K562 (cell line): Measurements from ENCODE around the gene FBN1.

Experiments
- ETV1 ChIP-seq: fragments of 450-650 bp; conservative IDR thresholded peaks from 2 replicates; pipeline ENCODE4 v1.6.1; 2016; ENCODE audit warnings: missing genetic modification characterization, control low read depth, low read depth, missing compliant biosample characterization
- KAT2B ChIP-seq: IDR thresholded peaks from one replicate; pipeline ENCODE4 v1.6.1; 2012; ENCODE audit warnings: low read depth, mild to moderate bottlenecking, control low read depth, inconsistent platforms, low read length, moderate library complexity
- MAFK ChIP-seq: IDR thresholded peaks from 2 replicates; pipeline ENCODE4 v1.6.1; 2011; ENCODE audit warnings: low read length, improper control_type of control experiment
- SIX5 ChIP-seq, 2 experiments: IDR thresholded peaks; 2 replicates each; pipeline ENCODE4 v1.6.1; 2011; ENCODE audit warnings: low read length in 2 of 2, borderline replicate concordance in 1 of 2, low read depth in 1 of 2, mild to moderate bottlenecking in 1 of 2, moderate library complexity in 1 of 2; ENCODE audit not compliant: insufficient read depth in 1 of 2
- SMARCA4 ChIP-seq: fragments of 450-650 bp; IDR thresholded peaks from 2 replicates; pipeline ENCODE4 v1.6.1; 2016
- SREBF1 ChIP-seq: fragments of 150-350 bp; IDR thresholded peaks from 2 replicates; pipeline ENCODE4 v1.6.1; 2014; ENCODE audit warnings: antibody characterized with exemption, low read depth, low read length, borderline replicate concordance
- ZBTB17 ChIP-seq: fragments of 450-650 bp; formaldehyde crosslinking; IDR thresholded peaks from 2 replicates; pipeline ENCODE4 v1.4.0; 2020; ENCODE audit warnings: mild to moderate bottlenecking
- ZNF263 ChIP-seq: sonication (generic); formaldehyde crosslinking; IDR thresholded peaks from 2 replicates; pipeline ENCODE4 v1.8.0; 2022; ENCODE audit warnings: mild to moderate bottlenecking, missing genetic modification reagents, borderline replicate concordance
- TF ChIP-seq, protein P1 (sequence below), 3 experiments: IDR thresholded peaks in 2 of 3; conservative IDR thresholded peaks in 1 of 3; 2 replicates each; pipeline ENCODE4 v1.5.1; 2011 to 2012; ENCODE audit warnings: low read length in 3 of 3, mild to moderate bottlenecking in 3 of 3, control low read depth in 2 of 3, improper control_type of control experiment in 1 of 3, inconsistent platforms in 1 of 3, low read depth in 1 of 3, mixed read lengths in 1 of 3, moderate library complexity in 1 of 3; ENCODE audit not compliant: insufficient read depth in 2 of 3
- TF ChIP-seq, protein P2 (sequence below): sonication (generic); formaldehyde crosslinking; IDR thresholded peaks from 2 replicates; pipeline ENCODE4 v1.5.0; 2020; ENCODE audit warnings: missing genetic modification reagents

DNA sequence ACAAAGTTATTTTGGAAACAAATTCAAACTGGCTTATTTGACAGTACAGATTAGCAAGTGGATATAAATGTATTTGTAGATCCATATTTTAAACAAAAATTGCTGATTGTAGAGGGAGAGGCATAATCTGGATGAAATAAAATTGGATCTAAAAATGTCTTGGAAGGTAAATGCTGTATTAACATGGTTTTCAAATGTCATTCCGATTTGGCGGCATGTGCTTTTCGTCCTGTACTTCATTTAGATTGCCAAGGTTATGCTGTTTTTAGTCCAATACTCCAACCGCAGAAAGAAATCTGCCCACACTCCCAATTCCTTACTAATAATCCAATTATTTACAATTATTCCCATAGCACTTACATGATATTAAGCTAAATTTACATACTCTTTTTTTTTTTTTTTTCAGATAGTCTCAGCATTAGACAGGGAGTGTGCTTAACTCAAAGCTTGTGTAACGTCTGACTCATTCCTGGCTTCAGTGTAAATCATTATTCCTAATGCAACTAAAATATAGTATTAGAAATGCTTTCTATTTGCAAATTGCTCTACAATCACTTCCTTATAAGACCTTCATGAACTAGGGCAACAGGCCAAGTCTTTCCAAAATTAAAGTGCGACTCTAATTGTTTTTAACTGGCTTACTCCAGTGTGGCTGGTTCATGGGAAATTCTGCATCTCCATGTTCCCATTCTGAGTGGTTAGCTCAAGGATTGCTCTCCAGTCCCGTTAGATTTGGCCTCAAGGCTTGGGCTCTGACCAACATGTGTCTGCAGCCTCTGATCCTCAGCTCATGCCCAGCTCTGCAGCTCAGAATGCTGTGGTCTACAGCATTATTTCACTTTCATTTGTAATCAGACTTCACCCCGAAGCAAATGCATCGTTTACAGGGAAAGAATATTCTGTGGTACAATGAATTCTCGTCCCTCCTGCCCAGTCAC lies 103.9 kb downstream of the FBN1 start:
- no peak for TF ChIP-seq ETV1 (tag)
- TF ChIP-seq, protein P1, sequence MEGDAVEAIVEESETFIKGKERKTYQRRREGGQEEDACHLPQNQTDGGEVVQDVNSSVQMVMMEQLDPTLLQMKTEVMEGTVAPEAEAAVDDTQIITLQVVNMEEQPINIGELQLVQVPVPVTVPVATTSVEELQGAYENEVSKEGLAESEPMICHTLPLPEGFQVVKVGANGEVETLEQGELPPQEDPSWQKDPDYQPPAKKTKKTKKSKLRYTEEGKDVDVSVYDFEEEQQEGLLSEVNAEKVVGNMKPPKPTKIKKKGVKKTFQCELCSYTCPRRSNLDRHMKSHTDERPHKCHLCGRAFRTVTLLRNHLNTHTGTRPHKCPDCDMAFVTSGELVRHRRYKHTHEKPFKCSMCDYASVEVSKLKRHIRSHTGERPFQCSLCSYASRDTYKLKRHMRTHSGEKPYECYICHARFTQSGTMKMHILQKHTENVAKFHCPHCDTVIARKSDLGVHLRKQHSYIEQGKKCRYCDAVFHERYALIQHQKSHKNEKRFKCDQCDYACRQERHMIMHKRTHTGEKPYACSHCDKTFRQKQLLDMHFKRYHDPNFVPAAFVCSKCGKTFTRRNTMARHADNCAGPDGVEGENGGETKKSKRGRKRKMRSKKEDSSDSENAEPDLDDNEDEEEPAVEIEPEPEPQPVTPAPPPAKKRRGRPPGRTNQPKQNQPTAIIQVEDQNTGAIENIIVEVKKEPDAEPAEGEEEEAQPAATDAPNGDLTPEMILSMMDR (IDR thresholded peaks at IDR 0.05 in 2 of 3, conservative IDR thresholded peaks at IDR 0.05 in 1 of 3; ENCODE audit: insufficient read depth in 2 of 3, low read depth in 1 of 3, low read length in 3 of 3), result no peak
- no peak for TF ChIP-seq MAFK
- TF ChIP-seq, protein P2, sequence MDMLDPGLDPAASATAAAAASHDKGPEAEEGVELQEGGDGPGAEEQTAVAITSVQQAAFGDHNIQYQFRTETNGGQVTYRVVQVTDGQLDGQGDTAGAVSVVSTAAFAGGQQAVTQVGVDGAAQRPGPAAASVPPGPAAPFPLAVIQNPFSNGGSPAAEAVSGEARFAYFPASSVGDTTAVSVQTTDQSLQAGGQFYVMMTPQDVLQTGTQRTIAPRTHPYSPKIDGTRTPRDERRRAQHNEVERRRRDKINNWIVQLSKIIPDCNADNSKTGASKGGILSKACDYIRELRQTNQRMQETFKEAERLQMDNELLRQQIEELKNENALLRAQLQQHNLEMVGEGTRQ, result no peak
- TF ChIP-seq KAT2B, result no peak
- TF ChIP-seq ZNF263, result no peak
- no peak for TF ChIP-seq ZBTB17 (CRISPR knock-in tag)
- no peak for TF ChIP-seq SREBF1
- TF ChIP-seq SIX5 (IDR thresholded peaks at IDR 0.05; ENCODE audit: borderline replicate concordance in 1 of 2, insufficient read depth in 1 of 2, low read depth in 1 of 2, low read length in 2 of 2), result no peak
- TF ChIP-seq SMARCA4, result no peak
